Left lung (tissue), 10 donors: Measurements from ENCODE around the gene WDR33. TPM values are rescaled to one million over a fixed set of nuclear protein-coding genes. Genes with fewer than 3 reads are reported as not detected.

Experiments used
- ATAC-seq: fragments of 200-7000 bp; cut with Tn5 transposase; one replicate; pipeline ENCODE4 v1.9.1; 2020; ENCODE audit warnings: moderate library complexity
- DNase-seq, 4 donors: peaks; one replicate each; pipeline ENCODE4 v3.0.0-alpha.2; 2013 to 2020
- H3K27ac ChIP-seq, 2 donors: fragments of 200-600 bp; sonication (generic) in 1 of 2; one replicate each; pipeline versions ENCODE4 v1.5.0 to v1.8.0; 2020 to 2021
- H3K27me3 ChIP-seq, 2 donors: fragments of 200-600 bp; sonication (generic) in 1 of 2; one replicate each; pipeline versions ENCODE4 v1.5.0 to v1.8.0; 2020 to 2021
- H3K36me3 ChIP-seq, 2 donors: fragments of 200-600 bp; sonication (generic) in 1 of 2; one replicate each; pipeline versions ENCODE4 v1.5.0 to v1.8.0; 2020 to 2021
- H3K4me1 ChIP-seq, 2 donors: fragments of 200-600 bp; one replicate each; pipeline ENCODE4 v1.8.0; 2021
- H3K4me3 ChIP-seq, 2 donors: fragments of 200-600 bp; sonication (generic) in 1 of 2; one replicate each; pipeline versions ENCODE4 v1.5.0 to v1.8.0; 2020 to 2021; ENCODE audit warnings: mild to moderate bottlenecking in 1 of 2
- H3K9me3 ChIP-seq, 2 donors: fragments of 200-600 bp; sonication (generic) in 1 of 2; one replicate each; pipeline versions ENCODE4 v1.5.0 to v1.8.0; 2020 to 2021
- CTCF ChIP-seq, 2 donors: fragments of 200-600 bp; sonication (generic) in 1 of 2; IDR thresholded peaks; one replicate each; pipeline versions ENCODE4 v1.5.0 to v1.8.0; 2021; ENCODE audit warnings: antibody characterized with exemption in 2 of 2
- intact Hi-C, 2 donors: fragments of 100-400 bp; cut with DNase I; formaldehyde crosslinking; loops; one replicate each; pipeline versions ENCODE4 v1.11.2 to v1.14.2; 2022
- polyA plus RNA-seq, 6 donors: library from polyadenylated mRNA; unstranded; fragments of 120-200 nt; gene quantifications; one replicate each; pipeline ENCODE4 v1.2.1, GENCODE V29; 2013; ENCODE audit not compliant: insufficient read length in 6 of 6
- total RNA-seq, 2 donors: library from RNA; stranded (reverse); fragmentation: NEBNext Ultra II Directional; extraction: Animal tissue kit (Norgen Biotek cat#: 25700); gene quantifications; one replicate each; pipeline ENCODE4 v1.2.1, GENCODE V29; 2021
- donor health status: DM: no; HTN: yes; CAD: no.
- donor health status: DM: no; HTN: no; CAD: no.

WDR33 gene
- total and polyA plus RNA-seq, 8 donors, result 46.4 to 57.5 (median 50.8) TPM

GRCh38 chr2:127705391-127706065, 105.4 kb downstream of the WDR33 start:
- no peak for TF ChIP-seq CTCF (IDR thresholded peaks at IDR 0.05)
- Histone ChIP-seq H3K9me3 (no peaks in the 10 kb centered on the region), H3K4me1 (peaks cover 21 to 42% of the 10 kb centered on the region in 2 donors), H3K27ac (peak overlapping the region; percentile 33 to 37), H3K36me3 (peaks cover 0 to 54% of the 10 kb centered on the region in 2 donors), H3K27me3 (no peaks in the 10 kb centered on the region), H3K4me3 (no peak overlapping the region)
- DNase-seq (peak in 2 of 4 donors; percentile 79 to 84), ATAC-seq (no peak)
- intact Hi-C loops, result no loop called here

GRCh38 chr2:127704641-127705390, 106.2 kb downstream of the WDR33 start:
- ATAC-seq (peak; percentile 2), DNase-seq (no peak)
- Histone ChIP-seq H3K4me1 (peaks cover 21 to 47% of the 10 kb centered on the region in 2 donors), H3K4me3 (no peak overlapping the region), H3K36me3 (peaks cover 0 to 48% of the 10 kb centered on the region in 2 donors), H3K9me3 (no peaks in the 10 kb centered on the region), H3K27ac (peak overlapping the region; percentile 13 to 33), H3K27me3 (no peaks in the 10 kb centered on the region)
- intact Hi-C loops, result no loop called here
- TF ChIP-seq CTCF (IDR thresholded peaks at IDR 0.05), result no peak

- Histone ChIP-seq H3K4me3 (peak overlapping the region in 1 of 2 donors; percentile 62), H3K4me1 (peaks cover 18 to 47% of the 10 kb centered on the region in 2 donors), H3K36me3 (peaks cover 0 to 33% of the 10 kb centered on the region in 2 donors), H3K27me3 (no peaks in the 10 kb centered on the region), H3K27ac (no peak overlapping the region), H3K9me3 (no peaks in the 10 kb centered on the region)
- intact Hi-C loops, result no loop called here
- ATAC-seq (no peak), DNase-seq (no peak)
- TF ChIP-seq CTCF (IDR thresholded peaks at IDR 0.05), result no peak
These were observed 107.7 kb downstream of the WDR33 start for GRCh38 chr2:127703282-127703681.

- H3K9me3 ChIP-seq, result no peaks in the 10 kb centered on the region
- peaks cover 0 to 25% of the 10 kb centered on the region in 2 donors for H3K36me3 ChIP-seq
- DNase-seq, result no peak
- intact Hi-C loops, result no loop called here
- H3K27me3 ChIP-seq, result no peaks in the 10 kb centered on the region
- H3K4me1 ChIP-seq, result peaks cover 17 to 47% of the 10 kb centered on the region in 2 donors
- ATAC-seq, result no peak
- H3K27ac ChIP-seq, result peak overlapping the region; percentile 97 to 99
- TF ChIP-seq CTCF (IDR thresholded peaks at IDR 0.05), result no peak
- H3K4me3 ChIP-seq, result peak overlapping the region; percentile 52 to 62
These were observed 108.5 kb downstream of the WDR33 start for GRCh38 chr2:127702395-127703009.
